GM21723 (cell line): ENCODE measurements around the gene PHACTR1.

ENCODE experiments used
- ATAC-seq: cut with Tn5 transposase; IDR thresholded peaks from one replicate; pipeline ENCODE4 v1.9.1; 2021; ENCODE audit warnings: mild to moderate bottlenecking, moderate library complexity; ENCODE audit not compliant: unreplicated experiment

The PHACTR1 gene

GRCh38 chr6:13058051-13058450 is 341.5 kb downstream of the PHACTR1 start:
- ATAC-seq: no peak

GRCh38 chr6:13059026-13059425 is 342.5 kb downstream of the PHACTR1 start:
- ATAC-seq: no peak

GRCh38 chr6:13063300-13063918 is 346.8 kb downstream of the PHACTR1 start:
- no peak for ATAC-seq

- no peak for ATAC-seq
These were observed 349.0 kb downstream of the PHACTR1 start for GRCh38 chr6:13065581-13065980.

DNA sequence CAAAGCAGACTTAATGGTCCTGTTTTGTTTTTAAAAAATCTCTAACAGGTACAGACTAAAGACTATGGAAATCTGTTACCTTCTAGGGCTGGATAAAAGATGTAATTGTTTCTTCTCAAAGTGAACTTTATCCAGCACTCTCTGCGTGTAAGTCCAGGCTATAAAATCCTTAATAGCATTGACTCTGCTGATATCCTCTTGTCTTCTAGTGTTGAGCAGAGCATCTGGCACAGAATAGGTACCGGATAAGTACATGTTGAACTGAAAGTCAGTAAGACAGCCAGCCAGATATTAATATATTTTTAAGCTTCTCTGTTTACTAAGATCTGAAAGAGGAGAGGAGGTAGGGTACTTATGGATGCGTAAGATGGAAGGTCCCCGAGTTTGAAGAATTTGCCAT is 349.5 kb downstream of the PHACTR1 start:
- no peak for ATAC-seq

GRCh38 chr6:13066820-13067219 is 350.3 kb downstream of the PHACTR1 start:
- no peak for ATAC-seq

GRCh38 chr6:13068586-13069210 is 352.1 kb downstream of the PHACTR1 start:
- no peak for ATAC-seq

- no peak for ATAC-seq
These were observed 355.2 kb downstream of the PHACTR1 start for GRCh38 chr6:13071550-13072345.

DNA sequence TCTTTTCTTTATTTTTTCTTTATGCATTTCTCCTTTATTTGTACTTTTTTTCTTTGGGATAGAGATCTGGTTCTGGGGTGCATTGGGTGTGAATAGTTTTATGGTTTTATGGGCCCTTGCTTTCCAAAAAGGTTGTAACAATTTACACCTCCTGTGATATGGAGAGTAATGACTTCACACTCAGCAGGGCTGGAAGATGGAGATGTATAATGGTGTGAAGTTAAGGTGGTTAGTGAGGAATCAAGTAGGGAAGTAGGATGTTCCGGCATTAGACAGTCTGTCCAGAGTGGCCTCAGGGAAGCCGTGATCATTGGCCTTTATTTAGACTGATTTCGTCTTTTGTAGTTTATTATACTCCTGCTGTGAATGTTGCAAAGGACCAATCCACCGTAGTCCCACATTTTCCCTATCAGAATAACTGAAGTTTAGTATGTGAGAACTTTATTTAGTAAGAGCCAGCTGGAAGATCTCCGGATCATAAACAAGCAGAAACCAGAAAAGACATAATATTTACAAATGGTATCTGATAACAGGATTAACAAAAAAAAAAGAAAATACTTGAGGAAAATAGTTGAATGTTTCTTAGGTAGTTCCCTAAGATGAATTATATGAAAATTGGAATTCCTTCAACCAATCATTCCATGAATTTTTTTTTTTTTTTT is 356.2 kb downstream of the PHACTR1 start:
- no peak for ATAC-seq

DNA sequence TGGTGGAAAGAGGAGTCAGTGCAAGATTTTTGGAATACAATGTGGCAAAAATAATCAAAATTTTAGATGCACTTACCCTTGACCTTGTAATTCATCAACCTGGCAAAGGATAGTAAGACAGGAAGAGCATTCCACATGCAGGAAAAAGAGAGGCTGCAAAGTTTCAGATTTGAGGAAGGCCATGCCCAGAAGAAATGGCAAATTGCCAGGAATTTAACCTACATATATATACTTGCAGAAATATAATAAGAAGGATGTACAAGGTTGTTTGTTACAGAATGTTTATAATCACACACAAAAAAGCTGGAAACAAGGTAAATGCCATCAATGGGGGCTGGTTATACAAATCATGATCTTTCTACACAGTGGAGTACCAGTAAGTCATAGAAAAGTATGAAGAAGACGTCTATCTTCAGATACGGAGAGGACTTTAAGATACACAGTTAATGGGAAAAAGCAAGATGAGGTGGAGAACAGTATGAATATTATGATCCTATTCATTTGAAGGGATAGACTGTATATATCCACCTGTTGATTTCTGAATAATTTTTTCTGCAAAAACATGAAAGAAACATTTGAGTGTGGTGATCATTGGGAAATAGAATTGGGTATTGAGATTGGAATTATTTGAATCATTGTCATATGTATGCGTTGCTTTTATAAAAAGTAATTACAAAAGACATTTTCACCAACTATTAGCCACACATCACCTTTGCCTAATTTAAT is 358.0 kb downstream of the PHACTR1 start:
- ATAC-seq: no peak

DNA sequence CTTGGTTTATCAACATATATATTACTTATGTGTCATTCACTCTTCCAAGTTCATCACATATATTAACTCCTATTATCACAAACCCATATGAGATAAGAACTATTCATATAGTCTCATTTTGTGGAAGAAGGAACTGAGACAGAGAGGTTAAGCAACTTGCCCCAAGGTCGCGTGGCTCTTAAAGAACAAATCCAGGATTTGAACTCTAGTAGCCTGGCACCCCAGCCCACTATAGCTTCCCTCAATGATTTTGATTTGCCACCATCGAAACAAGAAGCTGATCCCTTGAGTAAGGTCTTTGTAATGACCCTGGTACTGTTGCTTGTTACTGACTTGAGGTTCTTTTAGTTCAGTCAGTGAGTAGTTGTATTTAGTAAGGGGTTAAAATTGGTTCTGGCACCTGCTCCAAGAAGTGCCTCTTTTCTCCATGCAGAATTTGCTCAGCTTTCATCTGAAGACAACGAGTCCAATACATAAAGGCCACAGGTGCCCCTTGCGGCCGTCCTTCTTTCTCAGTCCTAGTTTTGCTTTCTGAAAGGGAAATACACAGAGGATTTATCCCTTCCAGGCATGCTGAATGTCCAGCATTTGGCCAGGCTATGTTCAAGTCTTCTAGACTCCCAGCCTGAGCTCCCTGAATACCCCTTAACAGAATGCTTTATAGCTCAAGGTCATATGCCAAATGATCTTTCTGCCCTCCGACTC is 358.7 kb downstream of the PHACTR1 start:
- no peak for ATAC-seq

GRCh38 chr6:13076575-13076974 is 360.0 kb downstream of the PHACTR1 start:
- ATAC-seq: no peak

DNA sequence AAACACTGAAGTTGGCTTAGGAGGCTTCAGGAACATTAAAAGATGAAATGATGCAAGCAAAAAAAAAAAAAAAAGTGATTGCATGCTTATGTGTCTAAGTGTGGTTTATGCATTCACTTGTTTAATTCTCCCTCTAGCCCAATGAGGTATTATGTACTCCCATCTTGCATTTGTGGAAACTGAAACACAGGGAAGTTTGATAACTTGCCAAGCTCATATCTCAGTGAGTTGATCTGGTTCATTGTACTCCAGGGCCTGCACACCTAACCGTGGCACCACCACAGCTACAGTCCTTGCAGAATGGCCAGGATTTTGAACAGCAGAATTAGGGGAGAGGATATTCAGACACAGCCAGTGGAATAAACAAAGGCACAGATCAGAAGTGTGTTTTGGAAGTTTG is 360.6 kb downstream of the PHACTR1 start:
- no peak for ATAC-seq

DNA sequence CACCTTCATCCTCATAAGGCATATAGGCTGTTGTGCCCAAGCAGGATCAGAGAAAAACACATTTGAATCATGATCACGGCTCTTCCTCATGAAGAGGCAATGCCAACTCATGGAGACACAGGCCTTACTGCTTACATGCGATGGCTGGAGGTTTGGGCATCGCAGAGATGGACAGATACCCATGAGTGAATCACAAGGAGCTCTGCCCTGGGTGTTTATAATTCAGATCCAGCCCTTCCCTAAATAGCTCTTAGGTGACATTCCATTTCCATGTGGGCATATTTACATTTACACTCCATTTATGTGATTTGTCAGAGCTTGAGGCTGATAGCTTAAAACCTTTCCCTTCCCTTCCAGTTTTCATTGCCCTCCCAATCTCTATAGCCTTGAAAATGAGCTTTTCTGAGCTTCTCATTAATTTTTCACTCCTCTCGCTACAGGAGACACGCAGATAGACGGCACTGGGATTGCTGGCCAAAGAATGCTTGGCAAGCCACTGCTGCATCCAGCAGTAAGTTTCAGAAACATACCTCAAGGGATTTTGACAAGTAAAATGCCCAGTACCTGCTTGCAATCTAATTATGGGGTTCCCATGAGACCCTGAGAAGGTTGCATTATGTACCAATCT is 362.6 kb downstream of the PHACTR1 start:
- no peak for ATAC-seq

GRCh38 chr6:13080462-13081188 is 364.1 kb downstream of the PHACTR1 start:
- ATAC-seq: no peak

- no peak for ATAC-seq
These were observed 364.6 kb downstream of the PHACTR1 start for GRCh38 chr6:13081189-13081563.

- ATAC-seq: no peak
These were observed 372.9 kb downstream of the PHACTR1 start for GRCh38 chr6:13089296-13089994.

DNA sequence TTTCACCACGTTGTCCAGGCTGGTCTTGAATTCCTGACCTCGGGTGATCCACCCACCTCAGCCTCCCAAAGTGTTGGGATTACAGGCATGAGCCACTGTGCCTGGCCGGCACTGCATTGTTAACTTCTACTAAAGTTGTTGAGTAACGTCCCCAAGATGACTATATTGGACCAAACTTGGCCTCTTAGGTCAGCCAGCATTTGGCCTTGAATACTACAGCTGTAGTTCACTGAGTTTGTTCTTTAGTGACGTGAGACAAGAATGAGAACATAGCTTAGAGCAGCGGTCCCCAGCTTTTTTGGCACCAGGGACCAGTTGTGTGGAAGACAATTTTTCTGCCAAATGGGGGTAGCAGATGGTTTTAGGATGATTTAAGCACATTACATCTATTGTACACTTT is 374.6 kb downstream of the PHACTR1 start:
- no peak for ATAC-seq
